Stomach (tissue), 9 donors: Measurements from ENCODE around the gene STX1A. TPM values are rescaled to one million over a fixed set of nuclear protein-coding genes. Genes with fewer than 3 reads are reported as not detected.
A peak's percentile ranks its signal among the peaks of the same experiment; 100 is the strongest.

Experiments
- DNase-seq, 2 donors: peaks; one replicate each; pipeline versions ENCODE4 v3.0.0 to v3.0.0-alpha.2; 2013 to 2019
- H3K27ac ChIP-seq, 5 donors: fragments of 200-600 bp in 4 of 5; sonication (generic) in 4 of 5; one replicate each; pipeline ENCODE4 v1.5.1; 2013 to 2019; ENCODE audit warnings: mild to moderate bottlenecking in 1 of 5, moderate library complexity in 1 of 5
- H3K27me3 ChIP-seq, 3 donors: fragments of 200-600 bp; sonication (generic); one replicate each; pipeline ENCODE4 v1.5.1; 2017 to 2019; ENCODE audit warnings: mixed run types in 1 of 3
- H3K36me3 ChIP-seq, 4 donors: fragments of 200-600 bp; sonication (generic); 1 replicate in 3 of 4; 2 replicates in 1 of 4; pipeline ENCODE4 v1.5.1; 2016 to 2019
- H3K4me1 ChIP-seq, 4 donors: fragments of 200-600 bp; sonication (generic); one replicate each; pipeline ENCODE4 v1.5.1; 2016 to 2019
- H3K4me3 ChIP-seq, 4 donors: fragments of 200-600 bp; sonication (generic) in 3 of 4; one replicate each; pipeline ENCODE4 v1.5.1; 2016 to 2019; ENCODE audit warnings: mild to moderate bottlenecking in 1 of 4
- H3K9me3 ChIP-seq, 4 donors: fragments of 200-600 bp; sonication (generic); one replicate each; pipeline ENCODE4 v1.5.1; 2016 to 2019
- CTCF ChIP-seq, 7 experiments: fragments of 450-650 bp in 4 of 7; fragments of 200-600 bp in 3 of 7; sonication (generic) in 3 of 7; IDR thresholded peaks; one replicate each; pipeline ENCODE4 v1.5.1; 2016 to 2019; ENCODE audit warnings: antibody characterized with exemption in 7 of 7, control low read depth in 2 of 7, mild to moderate bottlenecking in 1 of 7
- EP300 ChIP-seq: sonication (generic); formaldehyde crosslinking; IDR thresholded peaks from one replicate; pipeline ENCODE4 v1.6.1; 2017; ENCODE audit warnings: antibody characterized with exemption
- POLR2A ChIP-seq, 4 donors: fragments of 450-650 bp; IDR thresholded peaks; one replicate each; pipeline ENCODE4 v1.6.1; 2016; ENCODE audit warnings: antibody characterized with exemption in 4 of 4, control low read depth in 2 of 4, mild to moderate bottlenecking in 1 of 4, moderate library complexity in 1 of 4
- POLR2AphosphoS5 ChIP-seq, 3 donors: sonication (generic); formaldehyde crosslinking; IDR thresholded peaks; one replicate each; pipeline ENCODE4 v1.6.1; 2016; ENCODE audit warnings: antibody characterized with exemption in 3 of 3
- WGBS, 5 donors: extraction: QIAGEN DNeasy Blood & Tissue Kit in 3 of 5; methylation state at CpG; one replicate each; pipeline versions ENCODE4 v1.1.5 to v1.1.7; 2013 to 2018; 5-methylcytosine and 5-hydroxymethylcytosine counted together
- intact Hi-C: fragments of 100-400 bp; cut with DNase I; formaldehyde crosslinking; loops from one replicate; pipeline ENCODE4 v1.15.1; 2023; ENCODE audit warnings: low total_unique reads
- polyA plus RNA-seq, 3 donors: library from polyadenylated mRNA; stranded (reverse); fragments of 200-250 nt; gene quantifications; one replicate each; pipeline ENCODE4 v1.2.3, GENCODE V29; 2013
- total RNA-seq, 5 donors: library from RNA; depleted of rRNA; stranded (reverse); fragments of >200 nt; gene quantifications; one replicate each; pipeline versions ENCODE4 v1.1.0 to v1.2.3, GENCODE V29; 2014 to 2016
- donor health status: healthy with polysubstance abuse.
- donor health status: Bipolar disorder and iron deficiency.
- donor health status: healthy.

STX1A gene
- total and polyA plus RNA-seq, 8 donors = 1.1 to 57.2 (median 4.2) TPM; not detected in 1

GRCh38 chr7:73761854-73762658, 42.6 kb upstream of the STX1A start:
- DNase-seq = no peak
- no peak overlapping the region for H3K4me3 ChIP-seq
- no peaks in the 10 kb centered on the region for H3K9me3 ChIP-seq
- no peaks in the 10 kb centered on the region for H3K36me3 ChIP-seq
- H3K27ac ChIP-seq = no peak overlapping the region
- intact Hi-C loops = no loop called here
- 51 to 68% (median 60%) methylated on average over 6 to 8 of the region's 8 CpGs for WGBS, 5 donors
- H3K27me3 ChIP-seq = peaks cover 0 to 9% (median under 1%) of the 10 kb centered on the region in 3 donors
- H3K4me1 ChIP-seq = no peaks in the 10 kb centered on the region
- TF ChIP-seq CTCF (IDR thresholded peaks at IDR 0.05) (no peak), POLR2AphosphoS5 (IDR thresholded peaks at IDR 0.05) (no peak), POLR2A (IDR thresholded peaks at IDR 0.05) (no peak), EP300 (no peak)

GRCh38 chr7:73758581-73759138, 39.2 kb upstream of the STX1A start:
- H3K9me3 ChIP-seq = no peaks in the 10 kb centered on the region
- TF ChIP-seq CTCF (IDR thresholded peaks at IDR 0.05) (no peak), EP300 (no peak), POLR2AphosphoS5 (IDR thresholded peaks at IDR 0.05) (no peak), POLR2A (IDR thresholded peaks at IDR 0.05) (no peak)
- no peaks in the 10 kb centered on the region for H3K36me3 ChIP-seq
- H3K27me3 ChIP-seq = peaks cover 0 to 6% (median 0%) of the 10 kb centered on the region in 3 donors
- H3K4me3 ChIP-seq = no peak overlapping the region
- intact Hi-C loops = no loop called here
- WGBS, 5 donors = 65 to 80% (median 72%) methylated on average over 5 to 7 of the region's 7 CpGs
- no peak overlapping the region for H3K27ac ChIP-seq
- no peaks in the 10 kb centered on the region for H3K4me1 ChIP-seq
- DNase-seq = peak in 1 of 2 donors; percentile 28

- Histone ChIP-seq H3K27ac (no peak overlapping the region), H3K9me3 (no peaks in the 10 kb centered on the region), H3K4me1 (peaks cover 0 to 11% (median 0%) of the 10 kb centered on the region in 4 donors), H3K27me3 (no peaks in the 10 kb centered on the region), H3K4me3 (no peak overlapping the region), H3K36me3 (no peaks in the 10 kb centered on the region)
- WGBS, 5 donors = 67 to 83% (median 70%) methylated on average over 16 of the region's 16 CpGs
- TF ChIP-seq CTCF (IDR thresholded peaks at IDR 0.05) = no peak
- TF ChIP-seq POLR2A (IDR thresholded peaks at IDR 0.05) = no peak
- no peak for TF ChIP-seq POLR2AphosphoS5 (IDR thresholded peaks at IDR 0.05)
- TF ChIP-seq EP300 = no peak
- intact Hi-C loops = no loop called here
- peak in 1 of 2 donors; percentile 29 for DNase-seq
Measured at GRCh38 chr7:73749931-73750776, 30.7 kb upstream of the STX1A start.

- intact Hi-C loops = no loop called here
Measured at GRCh38 chr7:73746378-73746777, 26.9 kb upstream of the STX1A start.

More at GRCh38 chr7:73746378-73746777, 26.9 kb upstream of the STX1A start:
- Histone ChIP-seq H3K9me3 (no peaks in the 10 kb centered on the region), H3K4me3 (no peak overlapping the region), H3K4me1 (peaks cover 13 to 29% (median 19%) of the 10 kb centered on the region in 4 donors), H3K27ac (peak overlapping the region in 1 of 5 donors; percentile 64), H3K27me3 (no peaks in the 10 kb centered on the region), H3K36me3 (no peaks in the 10 kb centered on the region)
- WGBS, 5 donors = 35 to 48% (median 46%) methylated on average over 4 of the region's 4 CpGs
- TF ChIP-seq POLR2AphosphoS5 (IDR thresholded peaks at IDR 0.05) (no peak), CTCF (IDR thresholded peaks at IDR 0.05) (no peak), EP300 (no peak), POLR2A (IDR thresholded peaks at IDR 0.05) (no peak)
- peak; percentile 42 to 52 for DNase-seq
